ENCODE measurements around the gene UBE3D. TPM values are rescaled to one million over a fixed set of nuclear protein-coding genes. Genes with fewer than 3 reads are reported as not detected.

Gene UBE3D
- total RNA-seq, 4 donors from 2014 or later, result 0.82 to 4.6 (median 3.2) TPM

- TF ChIP-seq CTCF (IDR thresholded peaks at IDR 0.05 in 4 of 5, conservative IDR thresholded peaks at IDR 0.05 in 1 of 5) (no peak), POLR2A (IDR thresholded peaks at IDR 0.05) (no peak)
- no peak overlapping the region for H3K27ac ChIP-seq
- in situ Hi-C loops (cut with MboI; ENCODE audit: low sequenced_read_pairs in 4 of 4), result no loop called here
- H3K27me3 ChIP-seq, result no peaks in the 10 kb centered on the region
- H3K4me3 ChIP-seq, result no peak overlapping the region
- intact Hi-C loops (cut with DNase I; ENCODE audit: low total_unique reads), result no loop called here
- H3K9me3 ChIP-seq, result no peaks in the 10 kb centered on the region
- H3K36me3 ChIP-seq, result no peaks in the 10 kb centered on the region
- no peak for ATAC-seq
- DNase-seq, result no peak
- H3K4me1 ChIP-seq, result no peaks in the 10 kb centered on the region
These were observed 175.4 kb downstream of the UBE3D start for GRCh38 chr6:82890240-82890639.

- intact Hi-C loops (cut with DNase I; ENCODE audit: low total_unique reads), result no loop called here
- in situ Hi-C loops (cut with MboI; ENCODE audit: low sequenced_read_pairs in 4 of 4), result no loop called here
- Histone ChIP-seq H3K9me3 (no peaks in the 10 kb centered on the region), H3K4me3 (no peak overlapping the region), H3K27ac (no peak overlapping the region), H3K4me1 (no peaks in the 10 kb centered on the region), H3K36me3 (no peaks in the 10 kb centered on the region), H3K27me3 (no peaks in the 10 kb centered on the region)
- TF ChIP-seq POLR2A (IDR thresholded peaks at IDR 0.05) (no peak), CTCF (IDR thresholded peaks at IDR 0.05 in 4 of 5, conservative IDR thresholded peaks at IDR 0.05 in 1 of 5) (no peak)
- ATAC-seq (no peak), DNase-seq (no peak)
These were observed 176.5 kb downstream of the UBE3D start for GRCh38 chr6:82889143-82889542.

- Histone ChIP-seq H3K4me3 (no peak overlapping the region), H3K27ac (no peak overlapping the region), H3K36me3 (no peaks in the 10 kb centered on the region), H3K27me3 (no peaks in the 10 kb centered on the region), H3K4me1 (no peaks in the 10 kb centered on the region), H3K9me3 (no peaks in the 10 kb centered on the region)
- no peak for DNase-seq
- no peak for TF ChIP-seq CTCF (IDR thresholded peaks at IDR 0.05 in 4 of 5, conservative IDR thresholded peaks at IDR 0.05 in 1 of 5)
- no peak for TF ChIP-seq POLR2A (IDR thresholded peaks at IDR 0.05)
- intact Hi-C loops (cut with DNase I; ENCODE audit: low total_unique reads), result no loop called here
- in situ Hi-C loops (cut with MboI; ENCODE audit: low sequenced_read_pairs in 4 of 4), result no loop called here
- no peak for ATAC-seq
These were observed 183.1 kb downstream of the UBE3D start for GRCh38 chr6:82882363-82883023.

GRCh38 chr6:82881519-82881918 lies 184.1 kb downstream of the UBE3D start:
- in situ Hi-C loops (cut with MboI; ENCODE audit: low sequenced_read_pairs in 4 of 4), result no loop called here
- no peaks in the 10 kb centered on the region for H3K27me3 ChIP-seq
- no peak overlapping the region for H3K4me3 ChIP-seq
- ATAC-seq, result peak in 1 of 2 donors; percentile 33
- no peak for DNase-seq
- no peaks in the 10 kb centered on the region for H3K36me3 ChIP-seq
- no peaks in the 10 kb centered on the region for H3K9me3 ChIP-seq
- TF ChIP-seq CTCF (IDR thresholded peaks at IDR 0.05 in 4 of 5, conservative IDR thresholded peaks at IDR 0.05 in 1 of 5) (no peak), POLR2A (IDR thresholded peaks at IDR 0.05) (no peak)
- no peaks in the 10 kb centered on the region for H3K4me1 ChIP-seq
- intact Hi-C loops (cut with DNase I; ENCODE audit: low total_unique reads), result no loop called here
- no peak overlapping the region for H3K27ac ChIP-seq

GRCh38 chr6:82878812-82879211 lies 186.8 kb downstream of the UBE3D start:
- ATAC-seq (no peak), DNase-seq (no peak)
- H3K27me3 ChIP-seq, result no peaks in the 10 kb centered on the region
- H3K9me3 ChIP-seq, result no peaks in the 10 kb centered on the region
- in situ Hi-C loops (cut with MboI; ENCODE audit: low sequenced_read_pairs in 4 of 4), result no loop called here
- TF ChIP-seq POLR2A (IDR thresholded peaks at IDR 0.05) (no peak), CTCF (IDR thresholded peaks at IDR 0.05 in 4 of 5, conservative IDR thresholded peaks at IDR 0.05 in 1 of 5) (no peak)
- no peak overlapping the region for H3K27ac ChIP-seq
- H3K36me3 ChIP-seq, result no peaks in the 10 kb centered on the region
- intact Hi-C loops (cut with DNase I; ENCODE audit: low total_unique reads), result no loop called here
- no peaks in the 10 kb centered on the region for H3K4me1 ChIP-seq
- no peak overlapping the region for H3K4me3 ChIP-seq
